HCT116 (cell line): Measurements from ENCODE around the gene TCIRG1. TPM values are rescaled to one million over a fixed set of nuclear protein-coding genes. Genes with fewer than 3 reads are reported as not detected.

Experiments used
- ATAC-seq: fragments of 200-7000 bp; cut with Tn5 transposase; 2 replicates; pipeline ENCODE4 v1.9.1; 2020; ENCODE audit warnings: mild to moderate bottlenecking, moderate library complexity
- BruUV-seq: library from RNA; stranded (reverse); fragments of 400-500 nt; replicated peaks from 2 replicates; lab custom pipeline; 2021; lab: Mats Ljungman, UMichigan
- CTCF ChIA-PET: fragments of 300-600 bp; sonication (Branson Sonifier 250); formaldehyde crosslinking; loops from one replicate; lab custom pipeline; 2021; ENCODE audit warnings: antibody characterized with exemption; lab: Charles Lee
- POLR2A ChIA-PET: fragments of 300-600, 350-600 bp; sonication (Branson Sonifier 250); formaldehyde crosslinking; loops from one replicate; lab custom pipeline; 2021; ENCODE audit warnings: antibody characterized with exemption; lab: Charles Lee
- RAD21 ChIA-PET, 2 experiments: fragments of 300-600 bp; sonication (Branson Sonifier 250); formaldehyde crosslinking; loops; one replicate each; lab custom pipeline; 2023; ENCODE audit warnings: low total read pairs in 2 of 2; ENCODE audit not compliant: uncharacterized antibody in 2 of 2, unreplicated experiment in 2 of 2, low non-redundant PET in 1 of 2; lab: Charles Lee
- DNase-seq: peaks from one replicate; pipeline ENCODE4 v3.0.0-alpha.2; 2010; ENCODE audit warnings: low read depth, low spot score
- H2AFZ ChIP-seq: fragments of 200-600 bp; shearing (Covaris generic), sonication (generic); 2 replicates; pipeline ENCODE4 v1.6.1; 2017; ENCODE audit warnings: low read depth, mixed run types, mixed read lengths, antibody characterized with exemption, low read length; ENCODE audit not compliant: poor library complexity, severe bottlenecking
- H3K27ac ChIP-seq: 2 replicates; pipeline ENCODE4 v1.5.1; 2012; ENCODE audit warnings: low read depth, low read length
- H3K27me3 ChIP-seq: fragments of 200-600 bp; sonication (generic); 2 replicates; pipeline ENCODE4 v1.6.1; 2016; ENCODE audit warnings: mixed run types, low read length, mixed read lengths; ENCODE audit not compliant: insufficient read depth
- H3K36me3 ChIP-seq, 2 experiments: fragments of 200-500 bp in 1 of 2; fragments of 200-600 bp in 1 of 2; sonication (Bioruptor generic) in 1 of 2; sonication (generic) in 1 of 2; 2 replicates each; pipeline versions ENCODE4 v1.5.1 to v1.6.1; 2014 to 2016; ENCODE audit warnings: low read length in 2 of 2, inconsistent platforms in 1 of 2, mixed read lengths in 1 of 2, mixed run types in 1 of 2; ENCODE audit not compliant: insufficient read depth in 2 of 2, control insufficient read depth in 1 of 2
- H3K4me1 ChIP-seq, 2 experiments: fragments of 200-600 bp in 1 of 2; sonication (generic) in 1 of 2; 2 replicates each; pipeline versions ENCODE4 v1.5.1 to v1.6.1; 2012 to 2017; ENCODE audit warnings: low read length in 2 of 2, inconsistent platforms in 1 of 2, mild to moderate bottlenecking in 1 of 2, mixed read lengths in 1 of 2, mixed run types in 1 of 2, moderate library complexity in 1 of 2; ENCODE audit not compliant: insufficient read depth in 2 of 2, control insufficient read depth in 1 of 2
- H3K4me2 ChIP-seq: fragments of 200-600 bp; sonication (generic); 2 replicates; pipeline ENCODE4 v1.6.1; 2017; ENCODE audit warnings: mixed run types, low read length, mixed read lengths
- H3K4me3 ChIP-seq, 2 experiments: fragments of 200-600 bp in 1 of 2; sonication (generic) in 1 of 2; replicated peaks in 1 of 2; 2 replicates each; pipeline ENCODE4 v1.5.1; 2011 to 2016; ENCODE audit warnings: low read length in 2 of 2, control low read depth in 1 of 2, low read depth in 1 of 2, mild to moderate bottlenecking in 1 of 2, mixed read lengths in 1 of 2, mixed run types in 1 of 2
- H3K79me2 ChIP-seq: fragments of 200-600 bp; sonication (generic); 2 replicates; pipeline ENCODE4 v1.6.1; 2017; ENCODE audit warnings: mild to moderate bottlenecking, mixed run types, low read length, moderate library complexity, mixed read lengths; ENCODE audit not compliant: insufficient read depth
- H3K9ac ChIP-seq: fragments of 200-600 bp; sonication (generic); 2 replicates; pipeline ENCODE4 v1.6.1; 2016; ENCODE audit warnings: low read length, mixed read lengths
- H3K9me2 ChIP-seq: fragments of 200-600 bp; sonication (generic), shearing (Covaris generic); 2 replicates; pipeline ENCODE4 v1.6.1; 2017; ENCODE audit warnings: mixed run types, mild to moderate bottlenecking, moderate library complexity; ENCODE audit not compliant: insufficient read depth
- H3K9me3 ChIP-seq, 2 experiments: fragments of 200-500 bp in 1 of 2; fragments of 200-600 bp in 1 of 2; sonication (Bioruptor generic) in 1 of 2; sonication (generic) in 1 of 2; 2 replicates each; pipeline ENCODE4 v1.6.1; 2014 to 2017; ENCODE audit warnings: low read length in 2 of 2, mixed read lengths in 2 of 2, inconsistent platforms in 1 of 2, low read depth in 1 of 2, mild to moderate bottlenecking in 1 of 2, mixed run types in 1 of 2, moderate library complexity in 1 of 2; ENCODE audit not compliant: control insufficient read depth in 1 of 2, insufficient read depth in 1 of 2
- H4K20me1 ChIP-seq: fragments of 200-600 bp; sonication (generic), shearing (Covaris generic); 2 replicates; pipeline ENCODE4 v1.6.1; 2017; ENCODE audit warnings: mixed run types, mild to moderate bottlenecking, moderate library complexity; ENCODE audit not compliant: insufficient read depth
- EGR1 ChIP-seq: IDR thresholded peaks from 2 replicates; pipeline ENCODE4 v1.6.1; 2012; ENCODE audit warnings: low read depth
- EZH2 ChIP-seq: fragments of 200-600 bp; sonication (generic); IDR thresholded peaks from 2 replicates; pipeline ENCODE4 v1.6.1; 2017; ENCODE audit warnings: antibody characterized with exemption, mixed run types
- EZH2phosphoT487 ChIP-seq: fragments of 200-600 bp; IDR thresholded peaks from 2 replicates; pipeline ENCODE4 v1.6.1; 2018; ENCODE audit warnings: antibody characterized with exemption, borderline replicate concordance
- POLR2A ChIP-seq: IDR thresholded peaks from 2 replicates; pipeline ENCODE4 v1.7.0; 2011; ENCODE audit warnings: borderline replicate concordance; ENCODE audit not compliant: insufficient read depth, insufficient read length; ENCODE audit errors: extremely low read depth
- POLR2AphosphoS5 ChIP-seq: IDR thresholded peaks from 2 replicates; pipeline ENCODE4 v1.6.1; 2011; ENCODE audit warnings: mild to moderate bottlenecking, low read depth, low read length, moderate library complexity
- RAD21 ChIP-seq: IDR thresholded peaks from 2 replicates; pipeline ENCODE4 v1.6.1; 2012; ENCODE audit warnings: low read depth, mild to moderate bottlenecking
- SP1 ChIP-seq: IDR thresholded peaks from 2 replicates; pipeline ENCODE4 v1.6.1; 2012; ENCODE audit warnings: low read depth
- SRF ChIP-seq: IDR thresholded peaks from 2 replicates; pipeline ENCODE4 v1.6.1; 2012; ENCODE audit warnings: low read depth
- YY1 ChIP-seq: IDR thresholded peaks from 2 replicates; pipeline ENCODE4 v1.6.1; 2011; ENCODE audit warnings: low read length, low read depth, moderate library complexity, mild to moderate bottlenecking; ENCODE audit not compliant: insufficient replicate concordance; ENCODE audit errors: extremely low read depth
- ZFX ChIP-seq: fragments of 450-650 bp; IDR thresholded peaks from 2 replicates; pipeline ENCODE4 v1.6.1; 2017
- ZNF274 ChIP-seq: fragments of 200-500 bp; sonication (Bioruptor generic); IDR thresholded peaks from 2 replicates; pipeline ENCODE4 v1.6.1; 2014; ENCODE audit warnings: mild to moderate bottlenecking, low read depth, low read length, inconsistent platforms
- intact Hi-C: fragments of 100-400 bp; cut with micrococcal nuclease; formaldehyde crosslinking; loops from 2 replicates; pipeline ENCODE4 v1.10.0; 2022
- total RNA-seq: library from RNA; stranded (reverse); gene quantifications from one replicate; pipeline ENCODE4 v1.2.1, GENCODE V29; 2021; ENCODE audit not compliant: unreplicated experiment
- TF ChIP-seq, protein P1 (sequence below): IDR thresholded peaks from 2 replicates; pipeline ENCODE4 v1.6.1; 2012
- TF ChIP-seq, protein P2 (sequence below): IDR thresholded peaks from 2 replicates; pipeline ENCODE4 v1.6.1; 2011; ENCODE audit warnings: mild to moderate bottlenecking, low read length, moderate library complexity; ENCODE audit not compliant: insufficient replicate concordance; ENCODE audit errors: extremely low read depth
- TF ChIP-seq, protein P3 (sequence below), 3 experiments: fragments of 200-600 bp in 1 of 3; sonication (generic) in 1 of 3; IDR thresholded peaks in 2 of 3; conservative IDR thresholded peaks in 1 of 3; 2 replicates each; pipeline ENCODE4 v1.5.1; 2012 to 2017; ENCODE audit warnings: low read depth in 2 of 3, low read length in 2 of 3, antibody characterized with exemption in 1 of 3, borderline replicate concordance in 1 of 3, control low read depth in 1 of 3, mild to moderate bottlenecking in 1 of 3, mixed read lengths in 1 of 3, mixed run types in 1 of 3, moderate library complexity in 1 of 3; ENCODE audit not compliant: insufficient read depth in 1 of 3

The TCIRG1 gene
- total RNA-seq, 1 experiment from 2014 or later: 101 TPM

DNA sequence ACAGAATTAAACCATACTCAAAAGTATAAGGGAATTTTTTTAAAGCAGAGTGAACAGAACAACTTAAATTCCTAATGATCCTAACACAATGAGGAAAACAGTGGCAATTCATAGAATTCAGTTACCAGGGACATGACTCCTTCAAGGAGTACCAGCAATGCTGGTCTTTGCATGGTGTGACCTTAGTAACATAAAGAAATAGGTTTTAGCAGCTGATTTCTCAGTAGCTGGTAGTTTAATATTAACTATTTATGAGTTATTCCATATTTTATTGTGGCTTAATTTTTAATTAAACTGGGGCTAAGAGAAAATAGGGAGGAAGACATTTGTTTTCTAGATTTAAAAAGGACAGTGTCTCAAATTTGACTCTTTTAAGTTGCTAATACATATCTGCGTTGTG lies 51.5 kb downstream of the TCIRG1 start:
- CTCF ChIA-PET: no interaction called here
- Histone ChIP-seq H3K36me3 (no peaks in the 10 kb centered on the region), H3K27me3 (no peaks in the 10 kb centered on the region), H3K9me2 (no peaks in the 10 kb centered on the region), H4K20me1 (peaks cover 10% of the 10 kb centered on the region; the same call in 1 of the 2 replicates), H3K9ac (no peak overlapping the region), H3K4me2 (no peak overlapping the region), H3K4me1 (no peaks in the 10 kb centered on the region), H3K27ac (no peak overlapping the region), H3K4me3 (no peak overlapping the region)
- no TSS peak for BruUV-seq
- no peak for DNase-seq
- intact Hi-C loops: loop anchor here (5.0 kb wide), 1 partner anchor 82 kb away; no protein-coding TSS in a partner anchor
- TF ChIP-seq, protein P1, sequence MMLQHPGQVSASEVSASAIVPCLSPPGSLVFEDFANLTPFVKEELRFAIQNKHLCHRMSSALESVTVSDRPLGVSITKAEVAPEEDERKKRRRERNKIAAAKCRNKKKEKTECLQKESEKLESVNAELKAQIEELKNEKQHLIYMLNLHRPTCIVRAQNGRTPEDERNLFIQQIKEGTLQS: no peak
- TF ChIP-seq ZNF274 (no peak), EZH2 (no peak), ZFX (no peak), POLR2A (no peak), EZH2phosphoT487 (no peak), SP1 (no peak), RAD21 (no peak), EGR1 (no peak), SRF (no peak), YY1 (no peak), POLR2AphosphoS5 (no peak)
- TF ChIP-seq, protein P2, sequence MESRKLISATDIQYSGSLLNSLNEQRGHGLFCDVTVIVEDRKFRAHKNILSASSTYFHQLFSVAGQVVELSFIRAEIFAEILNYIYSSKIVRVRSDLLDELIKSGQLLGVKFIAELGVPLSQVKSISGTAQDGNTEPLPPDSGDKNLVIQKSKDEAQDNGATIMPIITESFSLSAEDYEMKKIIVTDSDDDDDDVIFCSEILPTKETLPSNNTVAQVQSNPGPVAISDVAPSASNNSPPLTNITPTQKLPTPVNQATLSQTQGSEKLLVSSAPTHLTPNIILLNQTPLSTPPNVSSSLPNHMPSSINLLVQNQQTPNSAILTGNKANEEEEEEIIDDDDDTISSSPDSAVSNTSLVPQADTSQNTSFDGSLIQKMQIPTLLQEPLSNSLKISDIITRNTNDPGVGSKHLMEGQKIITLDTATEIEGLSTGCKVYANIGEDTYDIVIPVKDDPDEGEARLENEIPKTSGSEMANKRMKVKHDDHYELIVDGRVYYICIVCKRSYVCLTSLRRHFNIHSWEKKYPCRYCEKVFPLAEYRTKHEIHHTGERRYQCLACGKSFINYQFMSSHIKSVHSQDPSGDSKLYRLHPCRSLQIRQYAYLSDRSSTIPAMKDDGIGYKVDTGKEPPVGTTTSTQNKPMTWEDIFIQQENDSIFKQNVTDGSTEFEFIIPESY: no peak
- TF ChIP-seq, protein P3, sequence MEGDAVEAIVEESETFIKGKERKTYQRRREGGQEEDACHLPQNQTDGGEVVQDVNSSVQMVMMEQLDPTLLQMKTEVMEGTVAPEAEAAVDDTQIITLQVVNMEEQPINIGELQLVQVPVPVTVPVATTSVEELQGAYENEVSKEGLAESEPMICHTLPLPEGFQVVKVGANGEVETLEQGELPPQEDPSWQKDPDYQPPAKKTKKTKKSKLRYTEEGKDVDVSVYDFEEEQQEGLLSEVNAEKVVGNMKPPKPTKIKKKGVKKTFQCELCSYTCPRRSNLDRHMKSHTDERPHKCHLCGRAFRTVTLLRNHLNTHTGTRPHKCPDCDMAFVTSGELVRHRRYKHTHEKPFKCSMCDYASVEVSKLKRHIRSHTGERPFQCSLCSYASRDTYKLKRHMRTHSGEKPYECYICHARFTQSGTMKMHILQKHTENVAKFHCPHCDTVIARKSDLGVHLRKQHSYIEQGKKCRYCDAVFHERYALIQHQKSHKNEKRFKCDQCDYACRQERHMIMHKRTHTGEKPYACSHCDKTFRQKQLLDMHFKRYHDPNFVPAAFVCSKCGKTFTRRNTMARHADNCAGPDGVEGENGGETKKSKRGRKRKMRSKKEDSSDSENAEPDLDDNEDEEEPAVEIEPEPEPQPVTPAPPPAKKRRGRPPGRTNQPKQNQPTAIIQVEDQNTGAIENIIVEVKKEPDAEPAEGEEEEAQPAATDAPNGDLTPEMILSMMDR (IDR thresholded peaks at IDR 0.05 in 2 of 3, conservative IDR thresholded peaks at IDR 0.05 in 1 of 3; ENCODE audit: borderline replicate concordance in 1 of 3, insufficient read depth in 1 of 3, low read depth in 2 of 3, low read length in 2 of 3): no peak
- TF ChIP-seq, all 23 proteins: peak for 0
- POLR2A ChIA-PET: no interaction called here
- Histone ChIP-seq H3K9me3 (no peaks in the 10 kb centered on the region), H3K79me2 (peaks cover 12% of the 10 kb centered on the region; the same call in 1 of the 2 replicates), H2AFZ (no peak overlapping the region)
- no peak for ATAC-seq
- RAD21 ChIA-PET: interaction anchor here in 1 of 2 experiments (0.6 kb wide), 1 partner anchor 93 kb away, joined by 3 read pairs; no protein-coding TSS in a partner anchor
